IPS-20b (cell line): ENCODE measurements around the gene NELFB.

ENCODE experiments used
- H3K27ac ChIP-seq: one replicate; pipeline ENCODE4 v1.5.1; 2013; ENCODE audit warnings: low read length
- H3K27me3 ChIP-seq: 2 replicates; pipeline ENCODE4 v1.6.1; 2013; ENCODE audit warnings: mild to moderate bottlenecking, low read length, inconsistent platforms; ENCODE audit not compliant: insufficient read depth
- H3K36me3 ChIP-seq: 2 replicates; pipeline ENCODE4 v1.6.1; 2013; ENCODE audit warnings: low read depth, mild to moderate bottlenecking, inconsistent platforms, low read length, moderate library complexity; ENCODE audit not compliant: insufficient read depth
- H3K4me1 ChIP-seq: 2 replicates; pipeline ENCODE4 v1.6.1; 2013; ENCODE audit warnings: mild to moderate bottlenecking, control low read depth, inconsistent platforms, low read length, moderate library complexity; ENCODE audit not compliant: insufficient read depth
- H3K4me3 ChIP-seq: 2 replicates; pipeline ENCODE4 v1.5.1; 2013; ENCODE audit warnings: mild to moderate bottlenecking, low read length, inconsistent platforms
- H3K9ac ChIP-seq: 2 replicates; pipeline ENCODE4 v1.6.1; 2013; ENCODE audit warnings: low read depth, mild to moderate bottlenecking, inconsistent platforms, low read length, moderate library complexity
- H3K9me3 ChIP-seq: 2 replicates; pipeline ENCODE4 v1.6.1; 2013; ENCODE audit warnings: mild to moderate bottlenecking, low read depth, low read length, inconsistent platforms; ENCODE audit not compliant: insufficient read depth

Gene NELFB

GRCh38 chr9:137254624-137255447 is at the start of gene NELFB:
Gene NELFB (plus strand): TSS chr9:137255327.
- Histone ChIP-seq H3K27me3 (peaks cover 11% of the 10 kb centered on the region; the same call in 1 of the 2 replicates), H3K4me3 (peak within 1 kb of the TSS; percentile 93), H3K4me1 (peaks cover 3% of the 10 kb centered on the region; the same call in 1 of the 2 replicates), H3K36me3 (peaks cover 27% of the 10 kb centered on the region), H3K9ac (peak within 1 kb of the TSS; percentile 89), H3K27ac (peak within 1 kb of the TSS; percentile 29), H3K9me3 (no peaks in the 10 kb centered on the region)

- H3K4me1 ChIP-seq = peaks cover 9% of the 10 kb centered on the region
- peak overlapping the region; percentile 98; the same call in 1 of the 2 replicates for H3K9ac ChIP-seq
- H3K27ac ChIP-seq = no peak overlapping the region
Observed at GRCh38 chr9:137206602-137207001, 48.5 kb upstream of the NELFB start.

GRCh38 chr9:137211532-137211931 is 43.6 kb upstream of the NELFB start:
- H3K36me3 ChIP-seq = peaks cover 37% of the 10 kb centered on the region
- H3K27me3 ChIP-seq = no peaks in the 10 kb centered on the region
- H3K4me1 ChIP-seq = peaks cover 2% of the 10 kb centered on the region
- no peak overlapping the region for H3K4me3 ChIP-seq
- H3K9ac ChIP-seq = no peak overlapping the region
- no peak overlapping the region for H3K27ac ChIP-seq
- no peaks in the 10 kb centered on the region for H3K9me3 ChIP-seq

More at GRCh38 chr9:137206602-137207001, 48.5 kb upstream of the NELFB start:
- H3K36me3 ChIP-seq = peaks cover 20% of the 10 kb centered on the region; the same call in 1 of the 2 replicates
- no peaks in the 10 kb centered on the region for H3K27me3 ChIP-seq
- peak overlapping the region; percentile 99 for H3K4me3 ChIP-seq
- H3K9me3 ChIP-seq = no peaks in the 10 kb centered on the region

- Histone ChIP-seq H3K9ac (no peak overlapping the region), H3K9me3 (no peaks in the 10 kb centered on the region), H3K4me3 (no peak overlapping the region), H3K36me3 (peaks cover 32% of the 10 kb centered on the region), H3K27me3 (no peaks in the 10 kb centered on the region), H3K27ac (no peak overlapping the region), H3K4me1 (no peaks in the 10 kb centered on the region)
Observed at GRCh38 chr9:137212520-137212919, 42.6 kb upstream of the NELFB start.

GRCh38 chr9:137213160-137214060 is 41.7 kb upstream of the NELFB start:
- H3K27me3 ChIP-seq = no peaks in the 10 kb centered on the region
- H3K9me3 ChIP-seq = no peaks in the 10 kb centered on the region
- H3K36me3 ChIP-seq = peaks cover 29% of the 10 kb centered on the region
- H3K4me1 ChIP-seq = no peaks in the 10 kb centered on the region
- no peak overlapping the region for H3K4me3 ChIP-seq
- H3K27ac ChIP-seq = no peak overlapping the region
- H3K9ac ChIP-seq = no peak overlapping the region

- H3K36me3 ChIP-seq = peaks cover 18% of the 10 kb centered on the region
- no peaks in the 10 kb centered on the region for H3K9me3 ChIP-seq
- no peak overlapping the region for H3K27ac ChIP-seq
- H3K4me3 ChIP-seq = no peak overlapping the region
- no peak overlapping the region for H3K9ac ChIP-seq
- H3K27me3 ChIP-seq = no peaks in the 10 kb centered on the region
- no peaks in the 10 kb centered on the region for H3K4me1 ChIP-seq
Observed at GRCh38 chr9:137214620-137215019, 40.5 kb upstream of the NELFB start.

GRCh38 chr9:137215196-137215986 is 39.7 kb upstream of the NELFB start:
- Histone ChIP-seq H3K4me1 (no peaks in the 10 kb centered on the region), H3K36me3 (peaks cover 18% of the 10 kb centered on the region), H3K9me3 (no peaks in the 10 kb centered on the region), H3K27me3 (no peaks in the 10 kb centered on the region), H3K9ac (no peak overlapping the region), H3K27ac (no peak overlapping the region), H3K4me3 (no peak overlapping the region)

- Histone ChIP-seq H3K9me3 (no peaks in the 10 kb centered on the region), H3K27ac (no peak overlapping the region), H3K9ac (no peak overlapping the region)
Observed at GRCh38 chr9:137216188-137216965, 38.8 kb upstream of the NELFB start.

GRCh38 chr9:137217276-137218211 is 37.6 kb upstream of the NELFB start:
- Histone ChIP-seq H3K27ac (no peak overlapping the region), H3K27me3 (peaks cover 3% of the 10 kb centered on the region), H3K4me1 (no peaks in the 10 kb centered on the region), H3K36me3 (peaks cover 18% of the 10 kb centered on the region), H3K4me3 (no peak overlapping the region), H3K9me3 (no peaks in the 10 kb centered on the region), H3K9ac (no peak overlapping the region)

More at GRCh38 chr9:137216188-137216965, 38.8 kb upstream of the NELFB start:
- H3K4me3 ChIP-seq = no peak overlapping the region
- peaks cover 18% of the 10 kb centered on the region for H3K36me3 ChIP-seq
- no peaks in the 10 kb centered on the region for H3K27me3 ChIP-seq
- H3K4me1 ChIP-seq = no peaks in the 10 kb centered on the region

- H3K27ac ChIP-seq = no peak overlapping the region
- H3K9me3 ChIP-seq = no peaks in the 10 kb centered on the region
- H3K36me3 ChIP-seq = peaks cover 18% of the 10 kb centered on the region
- H3K27me3 ChIP-seq = peaks cover 9% of the 10 kb centered on the region
- H3K4me3 ChIP-seq = no peak overlapping the region
- no peak overlapping the region for H3K9ac ChIP-seq
- H3K4me1 ChIP-seq = no peaks in the 10 kb centered on the region
Observed at GRCh38 chr9:137218212-137218753, 36.8 kb upstream of the NELFB start.
